Erythroblast (primary cell): ENCODE measurements around the gene INCENP.

Experiments used
- GATA1 ChIP-seq: IDR thresholded peaks from 2 replicates; pipeline ENCODE4 v1.6.1; 2011; ENCODE audit warnings: low read depth, mild to moderate bottlenecking, control low read depth, low read length, moderate library complexity
- POLR2A ChIP-seq: IDR thresholded peaks from 2 replicates; pipeline ENCODE4 v1.6.1; 2011; ENCODE audit warnings: mild to moderate bottlenecking, low read length

GRCh38 chr11:62146476-62147200, 22.8 kb downstream of the INCENP start:
- no peak for TF ChIP-seq POLR2A
- TF ChIP-seq GATA1: no peak
